ENCODE results near the gene ZNF750. TPM values are rescaled to one million over a fixed set of nuclear protein-coding genes. Genes with fewer than 3 reads are reported as not detected.

ZNF750 gene
- total and polyA plus RNA-seq, 10 of the 15 experiments (the other 5 are each of a cell fraction or from before 2014, with no cell fraction given): 0.06 TPM; not detected in 9

GRCh38 chr17:82859431-82860403 lies 19.9 kb upstream of the ZNF750 start (continued):
- TF ChIP-seq POU2F2 (IDR thresholded peaks at IDR 0.05; ENCODE audit: borderline replicate concordance, low read depth, low read length) (no peak; the same call in 2 of the 3 replicates), POLR2AphosphoS5 (IDR thresholded peaks at IDR 0.05; ENCODE audit: low read length) (peak; percentile 20; the same call in 1 of the 2 replicates), CHD1 (IDR thresholded peaks at IDR 0.05; ENCODE audit: low read depth, low read length) (no peak), SRF (IDR thresholded peaks at IDR 0.05; ENCODE audit: low read depth in 2 of 2, low read length in 2 of 2) (no peak), FOXM1 (IDR thresholded peaks at IDR 0.05; ENCODE audit: low read depth, low read length) (no peak), ZNF207 (IDR thresholded peaks at IDR 0.05; ENCODE audit: borderline replicate concordance) (no peak), GABPA (IDR thresholded peaks at IDR 0.05; ENCODE audit: low read depth) (no peak), NFXL1 (IDR thresholded peaks at IDR 0.05; ENCODE audit: borderline replicate concordance) (no peak), TCF7 (IDR thresholded peaks at IDR 0.05; ENCODE audit: borderline replicate concordance) (no peak), CUX1 (IDR thresholded peaks at IDR 0.05; ENCODE audit: insufficient replicate concordance, low read depth, low read length) (no peak), BCL3 (IDR thresholded peaks at IDR 0.05; ENCODE audit: borderline replicate concordance, insufficient read depth, low read depth, low read length, poor library complexity, severe bottlenecking) (no peak), MEF2A (IDR thresholded peaks at IDR 0.05; ENCODE audit: insufficient read depth, low read depth, low read length) (no peak), NFYB (IDR thresholded peaks at IDR 0.05; ENCODE audit: insufficient read depth, low read depth, low read length) (no peak), SMAD5 (IDR thresholded peaks at IDR 0.05; ENCODE audit: low read depth) (no peak), SMAD1 (IDR thresholded peaks at IDR 0.05; ENCODE audit: low read depth, partially characterized antibody) (peak; percentile 50), RELB (IDR thresholded peaks at IDR 0.05; ENCODE audit: low read depth) (peak; percentile 31; the same call in 1 of the 2 replicates)
